ENCODE results near the gene ELMOD2.

The ELMOD2 gene

DNA sequence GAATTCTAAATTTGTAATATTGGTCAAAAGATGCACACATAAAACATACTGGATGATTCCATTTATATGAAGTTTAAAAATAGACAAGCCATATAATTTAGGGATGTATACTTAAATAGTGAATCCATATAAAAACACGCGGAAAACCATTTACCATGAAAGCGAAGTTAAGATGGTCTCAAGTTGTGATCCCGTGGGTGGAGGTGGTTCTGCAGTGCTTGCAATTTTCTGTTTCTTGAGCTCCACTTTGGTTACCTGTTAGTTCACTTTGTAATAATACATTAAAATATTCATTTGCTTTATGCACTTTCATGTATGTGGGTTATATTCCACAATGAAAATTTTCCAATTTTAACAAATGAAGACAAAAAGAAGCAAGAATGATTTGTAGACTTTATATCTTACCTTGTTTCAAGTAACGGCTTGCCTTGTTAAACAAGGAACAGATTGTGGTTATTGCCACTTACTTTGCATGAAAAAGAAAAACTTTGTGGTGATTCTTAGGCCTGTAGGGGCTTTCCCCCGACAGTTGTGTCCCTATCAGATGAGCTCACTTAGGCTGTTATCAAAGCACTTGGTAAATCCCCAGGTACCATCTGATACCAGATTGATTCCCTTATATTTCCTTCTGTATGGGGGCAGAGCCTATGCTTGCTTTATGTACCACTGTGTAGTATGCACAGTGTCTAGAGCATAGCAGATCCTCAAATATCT, 32.6 kb downstream of the ELMOD2 start:
- Histone ChIP-seq H3K36me3 (ENCODE audit: control insufficient read depth in 2 of 2, insufficient read depth in 1 of 2, low read length in 2 of 2) (peaks cover 0 to 4% of the 10 kb centered on the region in 2 experiments; a peak in 1 of 3 replicates), H3K4me1 (ENCODE audit: control insufficient read depth, insufficient read depth, low read length) (no peaks in the 10 kb centered on the region), H3K4me3 (ENCODE audit: low read depth, low read length) (no peak overlapping the region), H3K27ac (ENCODE audit: extremely low read depth, low read depth, low read length) (no peak overlapping the region), H3K9me3 (ENCODE audit: control insufficient read depth, insufficient read depth, low read depth, low read length) (no peaks in the 10 kb centered on the region)
- ChIA-PET POLR2A (no interaction called here), CTCF (no interaction called here)
- TF ChIP-seq ZNF223 (tag by site-specific recombination; IDR thresholded peaks at IDR 0.05) (no peak), ZNF658 (tag by site-specific recombination; IDR thresholded peaks at IDR 0.05) (no peak), PRDM6 (tag by site-specific recombination; IDR thresholded peaks at IDR 0.05) (no peak), GFI1B (tag by site-specific recombination; IDR thresholded peaks at IDR 0.05) (no peak), HOXC10 (CRISPR knock-in tag; IDR thresholded peaks at IDR 0.05) (no peak), ZNF391 (tag by site-specific recombination; IDR thresholded peaks at IDR 0.05; ENCODE audit: borderline replicate concordance, low read depth) (no peak), ZIC2 (tag by site-specific recombination; IDR thresholded peaks at IDR 0.05) (no peak), ZNF112 (tag by site-specific recombination; IDR thresholded peaks at IDR 0.05) (no peak), ZBTB7A (tag by site-specific recombination; IDR thresholded peaks at IDR 0.05; ENCODE audit: low read depth) (no peak), ZNF830 (tag by site-specific recombination; IDR thresholded peaks at IDR 0.05; ENCODE audit: low read depth) (no peak), ZSCAN18 (tag by site-specific recombination; IDR thresholded peaks at IDR 0.05) (no peak), ZNF324 (tag by site-specific recombination; IDR thresholded peaks at IDR 0.05) (no peak), ZNF140 (tag by site-specific recombination; IDR thresholded peaks at IDR 0.05) (no peak), YY1 (tag by site-specific recombination; IDR thresholded peaks at IDR 0.05) (no peak)
- TF ChIP-seq, protein P1, sequence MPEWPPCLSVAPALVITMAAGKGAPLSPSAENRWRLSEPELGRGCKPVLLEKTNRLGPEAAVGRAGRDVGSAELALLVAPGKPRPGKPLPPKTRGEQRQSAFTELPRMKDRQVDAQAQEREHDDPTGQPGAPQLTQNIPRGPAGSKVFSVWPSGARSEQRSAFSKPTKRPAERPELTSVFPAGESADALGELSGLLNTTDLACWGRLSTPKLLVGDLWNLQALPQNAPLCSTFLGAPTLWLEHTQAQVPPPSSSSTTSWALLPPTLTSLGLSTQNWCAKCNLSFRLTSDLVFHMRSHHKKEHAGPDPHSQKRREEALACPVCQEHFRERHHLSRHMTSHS (tag by site-specific recombination; IDR thresholded peaks at IDR 0.05), result no peak

DNA sequence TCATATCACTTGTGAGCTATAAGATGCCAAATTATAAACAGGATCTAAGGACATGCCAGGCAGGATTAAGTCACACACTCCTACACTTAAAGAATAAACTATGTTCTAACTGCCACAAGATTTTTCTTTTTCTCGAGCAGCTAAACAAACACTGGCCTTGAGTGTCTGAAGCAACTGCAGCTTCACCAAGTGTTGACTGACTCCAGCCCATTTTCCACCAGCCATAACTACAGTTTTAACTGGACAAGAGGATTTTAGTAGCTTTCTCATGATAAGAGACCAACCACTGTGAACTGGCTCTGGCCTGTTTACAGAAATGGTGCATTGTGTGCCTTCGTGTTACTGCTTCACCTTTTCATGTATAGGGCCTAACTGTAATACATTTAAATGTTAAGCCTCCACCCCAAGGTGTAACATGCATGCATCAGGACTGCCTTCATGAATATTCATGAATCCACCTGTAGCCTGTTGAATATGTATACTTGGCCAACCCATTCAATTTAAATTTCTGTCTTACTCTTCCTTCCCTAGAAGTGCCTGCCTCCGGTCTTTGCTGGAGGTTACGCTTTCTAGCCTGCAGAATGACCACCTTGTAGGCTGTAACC, 34.0 kb downstream of the ELMOD2 start:
- TF ChIP-seq, protein P2, sequence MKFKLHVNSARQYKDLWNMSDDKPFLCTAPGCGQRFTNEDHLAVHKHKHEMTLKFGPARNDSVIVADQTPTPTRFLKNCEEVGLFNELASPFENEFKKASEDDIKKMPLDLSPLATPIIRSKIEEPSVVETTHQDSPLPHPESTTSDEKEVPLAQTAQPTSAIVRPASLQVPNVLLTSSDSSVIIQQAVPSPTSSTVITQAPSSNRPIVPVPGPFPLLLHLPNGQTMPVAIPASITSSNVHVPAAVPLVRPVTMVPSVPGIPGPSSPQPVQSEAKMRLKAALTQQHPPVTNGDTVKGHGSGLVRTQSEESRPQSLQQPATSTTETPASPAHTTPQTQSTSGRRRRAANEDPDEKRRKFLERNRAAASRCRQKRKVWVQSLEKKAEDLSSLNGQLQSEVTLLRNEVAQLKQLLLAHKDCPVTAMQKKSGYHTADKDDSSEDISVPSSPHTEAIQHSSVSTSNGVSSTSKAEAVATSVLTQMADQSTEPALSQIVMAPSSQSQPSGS (tag by site-specific recombination; IDR thresholded peaks at IDR 0.05; ENCODE audit: low read depth), result no peak
- TF ChIP-seq ZNF701 (tag by site-specific recombination; IDR thresholded peaks at IDR 0.05), result no peak
- no peak for TF ChIP-seq TCF7L2 (IDR thresholded peaks at IDR 0.05; ENCODE audit: borderline replicate concordance, low read depth, low read length)
- no peak for TF ChIP-seq PRDM2 (tag by site-specific recombination; IDR thresholded peaks at IDR 0.05; ENCODE audit: borderline replicate concordance)
- H3K9me3 ChIP-seq (ENCODE audit: control insufficient read depth, insufficient read depth, low read depth, low read length), result no peaks in the 10 kb centered on the region
- H3K4me3 ChIP-seq (ENCODE audit: low read depth, low read length), result no peak overlapping the region
- POLR2A ChIA-PET, result no interaction called here
- CTCF ChIA-PET, result interaction anchor here (0.6 kb wide), 1 partner anchor 927 kb away, joined by 3 read pairs; no protein-coding TSS in a partner anchor
- H3K27ac ChIP-seq (ENCODE audit: extremely low read depth, low read depth, low read length), result no peak overlapping the region
- H3K36me3 ChIP-seq (ENCODE audit: control insufficient read depth in 2 of 2, insufficient read depth in 1 of 2, low read length in 2 of 2), result peaks cover 0 to 4% of the 10 kb centered on the region in 2 experiments; a peak in 1 of 3 replicates
- no peaks in the 10 kb centered on the region for H3K4me1 ChIP-seq (ENCODE audit: control insufficient read depth, insufficient read depth, low read length)

Data from HEK293 (cell line).